Measurements from ENCODE around the gene TESMIN. TPM values are rescaled to one million over a fixed set of nuclear protein-coding genes. Genes with fewer than 3 reads are reported as not detected.

Gene TESMIN
- total RNA-seq, 1 experiment from 2014 or later: 78.8 TPM

- H3K4me1 Mint-ChIP-seq: peaks cover 22% of the 10 kb centered on the region
- H3K4me3 Mint-ChIP-seq: no peak overlapping the region
- DNase-seq (ENCODE audit: low spot score): no peak
- H3K27ac Mint-ChIP-seq: no peak overlapping the region
- TF ChIP-seq, protein P1, sequence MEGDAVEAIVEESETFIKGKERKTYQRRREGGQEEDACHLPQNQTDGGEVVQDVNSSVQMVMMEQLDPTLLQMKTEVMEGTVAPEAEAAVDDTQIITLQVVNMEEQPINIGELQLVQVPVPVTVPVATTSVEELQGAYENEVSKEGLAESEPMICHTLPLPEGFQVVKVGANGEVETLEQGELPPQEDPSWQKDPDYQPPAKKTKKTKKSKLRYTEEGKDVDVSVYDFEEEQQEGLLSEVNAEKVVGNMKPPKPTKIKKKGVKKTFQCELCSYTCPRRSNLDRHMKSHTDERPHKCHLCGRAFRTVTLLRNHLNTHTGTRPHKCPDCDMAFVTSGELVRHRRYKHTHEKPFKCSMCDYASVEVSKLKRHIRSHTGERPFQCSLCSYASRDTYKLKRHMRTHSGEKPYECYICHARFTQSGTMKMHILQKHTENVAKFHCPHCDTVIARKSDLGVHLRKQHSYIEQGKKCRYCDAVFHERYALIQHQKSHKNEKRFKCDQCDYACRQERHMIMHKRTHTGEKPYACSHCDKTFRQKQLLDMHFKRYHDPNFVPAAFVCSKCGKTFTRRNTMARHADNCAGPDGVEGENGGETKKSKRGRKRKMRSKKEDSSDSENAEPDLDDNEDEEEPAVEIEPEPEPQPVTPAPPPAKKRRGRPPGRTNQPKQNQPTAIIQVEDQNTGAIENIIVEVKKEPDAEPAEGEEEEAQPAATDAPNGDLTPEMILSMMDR (IDR thresholded peaks at IDR 0.05): no peak
- TF ChIP-seq TCF7 (CRISPR knock-in tag; IDR thresholded peaks at IDR 0.05; ENCODE audit: low read depth) (no peak), EMX1 (CRISPR knock-in tag; IDR thresholded peaks at IDR 0.05) (no peak)
- TF ChIP-seq, protein P2, sequence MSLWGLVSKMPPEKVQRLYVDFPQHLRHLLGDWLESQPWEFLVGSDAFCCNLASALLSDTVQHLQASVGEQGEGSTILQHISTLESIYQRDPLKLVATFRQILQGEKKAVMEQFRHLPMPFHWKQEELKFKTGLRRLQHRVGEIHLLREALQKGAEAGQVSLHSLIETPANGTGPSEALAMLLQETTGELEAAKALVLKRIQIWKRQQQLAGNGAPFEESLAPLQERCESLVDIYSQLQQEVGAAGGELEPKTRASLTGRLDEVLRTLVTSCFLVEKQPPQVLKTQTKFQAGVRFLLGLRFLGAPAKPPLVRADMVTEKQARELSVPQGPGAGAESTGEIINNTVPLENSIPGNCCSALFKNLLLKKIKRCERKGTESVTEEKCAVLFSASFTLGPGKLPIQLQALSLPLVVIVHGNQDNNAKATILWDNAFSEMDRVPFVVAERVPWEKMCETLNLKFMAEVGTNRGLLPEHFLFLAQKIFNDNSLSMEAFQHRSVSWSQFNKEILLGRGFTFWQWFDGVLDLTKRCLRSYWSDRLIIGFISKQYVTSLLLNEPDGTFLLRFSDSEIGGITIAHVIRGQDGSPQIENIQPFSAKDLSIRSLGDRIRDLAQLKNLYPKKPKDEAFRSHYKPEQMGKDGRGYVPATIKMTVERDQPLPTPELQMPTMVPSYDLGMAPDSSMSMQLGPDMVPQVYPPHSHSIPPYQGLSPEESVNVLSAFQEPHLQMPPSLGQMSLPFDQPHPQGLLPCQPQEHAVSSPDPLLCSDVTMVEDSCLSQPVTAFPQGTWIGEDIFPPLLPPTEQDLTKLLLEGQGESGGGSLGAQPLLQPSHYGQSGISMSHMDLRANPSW (CRISPR knock-in tag; conservative IDR thresholded peaks at IDR 0.05; ENCODE audit: low read depth): no peak
- no peaks in the 10 kb centered on the region for H3K9me3 Mint-ChIP-seq
- peaks cover 43% of the 10 kb centered on the region for H3K27me3 Mint-ChIP-seq (ENCODE audit: low read depth)
- no peak for ATAC-seq
- POLR2A ChIA-PET: no interaction called here
- CTCF ChIA-PET: interaction anchor here (1.4 kb wide), 1 partner anchor 50 kb away, joined by 4 read pairs; no protein-coding TSS in a partner anchor
- H3K36me3 Mint-ChIP-seq: peaks cover 10% of the 10 kb centered on the region
Measured at GRCh38 chr11:68682531-68682961, 68.8 kb downstream of the TESMIN start.

GRCh38 chr11:68680541-68681231, 70.6 kb downstream of the TESMIN start:
- H3K27ac Mint-ChIP-seq: no peak overlapping the region
- H3K9me3 Mint-ChIP-seq: no peaks in the 10 kb centered on the region
- H3K4me3 Mint-ChIP-seq: no peak overlapping the region
- DNase-seq (ENCODE audit: low spot score) (no peak), ATAC-seq (no peak)
- H3K27me3 Mint-ChIP-seq (ENCODE audit: low read depth): peaks cover 33% of the 10 kb centered on the region
- H3K4me1 Mint-ChIP-seq: peaks cover 18% of the 10 kb centered on the region
- H3K36me3 Mint-ChIP-seq: no peaks in the 10 kb centered on the region; the same call in 1 of the 2 replicates
- TF ChIP-seq E2F4 (CRISPR knock-in tag; IDR thresholded peaks at IDR 0.05; ENCODE audit: borderline replicate concordance, low read depth): no peak
- TF ChIP-seq OVOL2 (CRISPR knock-in tag; IDR thresholded peaks at IDR 0.05; ENCODE audit: borderline replicate concordance): no peak
- TF ChIP-seq CDX4 (CRISPR knock-in tag; IDR thresholded peaks at IDR 0.05; ENCODE audit: borderline replicate concordance): no peak
- no peak for TF ChIP-seq HMGA2 (CRISPR knock-in tag; IDR thresholded peaks at IDR 0.05)
- TF ChIP-seq SOX15 (CRISPR knock-in tag; IDR thresholded peaks at IDR 0.05): no peak
- CTCF ChIA-PET: no interaction called here
- POLR2A ChIA-PET: no interaction called here

DNA sequence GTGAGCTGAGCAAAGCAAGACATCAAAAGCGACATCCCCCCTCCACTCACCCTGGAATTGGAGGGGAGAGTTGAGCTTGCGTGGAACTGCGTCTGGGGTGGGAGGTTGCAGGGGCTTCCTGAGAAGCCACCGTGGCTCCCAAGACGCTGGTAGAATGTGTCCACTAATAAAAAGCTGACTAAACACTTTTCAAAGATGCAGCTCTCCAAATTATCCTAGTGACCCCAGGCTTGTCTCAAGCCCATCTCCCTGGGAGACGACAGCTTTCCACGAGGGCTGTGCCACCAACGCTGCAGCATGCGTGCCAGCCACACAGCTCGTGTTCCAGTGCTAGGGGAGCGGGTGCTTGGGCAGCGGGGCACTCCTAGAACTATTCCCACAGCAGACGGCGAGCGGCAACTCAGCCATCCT, 73.3 kb downstream of the TESMIN start:
- CTCF ChIA-PET: interaction anchor here (0.6 to 2.0 kb wide), 10 partner anchors 8 to 133 kb away, joined by 3 to 7 read pairs (median 3); no protein-coding TSS in a partner anchor

More for the DNA sequence above, 73.3 kb downstream of the TESMIN start:
- Mint-ChIP-seq H3K4me1 (peaks cover 17% of the 10 kb centered on the region), H3K4me3 (no peak overlapping the region), H3K36me3 (no peaks in the 10 kb centered on the region), H3K27ac (no peak overlapping the region), H3K27me3 (ENCODE audit: low read depth) (peaks cover 10% of the 10 kb centered on the region), H3K9me3 (peaks cover 4% of the 10 kb centered on the region; the same call in 1 of the 2 replicates)
- ATAC-seq (no peak), DNase-seq (ENCODE audit: low spot score) (no peak)
- POLR2A ChIA-PET: interaction anchor here (0.8 kb wide), 1 partner anchor 17 kb away, joined by 3 read pairs; no protein-coding TSS in a partner anchor
- TF ChIP-seq CREM (CRISPR knock-in tag; IDR thresholded peaks at IDR 0.05) (no peak), PRDM15 (CRISPR knock-in tag; IDR thresholded peaks at IDR 0.05) (no peak), GRHL2 (CRISPR knock-in tag; IDR thresholded peaks at IDR 0.05; ENCODE audit: insufficient replicate concordance, severe bottlenecking) (no peak)
